Spleen (tissue), 11 donors: ENCODE results near the gene MEGF9. TPM values are rescaled to one million over a fixed set of nuclear protein-coding genes. Genes with fewer than 3 reads are reported as not detected.

Experiments
- DNase-seq: peaks from one replicate; pipeline ENCODE4 v3.0.0-alpha.2; 2020
- H3K27ac ChIP-seq, 8 donors: fragments of 200-600 bp; sonication (generic) in 7 of 8; 1 replicate in 4 of 8; 2 replicates in 4 of 8; pipeline versions ENCODE4 v1.5.0 to v1.8.0; 2016 to 2021; ENCODE audit warnings: inconsistent platforms in 4 of 8, mild to moderate bottlenecking in 4 of 8, moderate library complexity in 1 of 8
- H3K27me3 ChIP-seq, 7 donors: fragments of 200-600 bp; sonication (generic) in 6 of 7; replicated peaks in 1 of 7; 1 replicate in 4 of 7; 2 replicates in 3 of 7; pipeline versions ENCODE4 v1.5.0 to v1.8.0; 2016 to 2021; ENCODE audit warnings: inconsistent platforms in 3 of 7, mild to moderate bottlenecking in 1 of 7
- H3K36me3 ChIP-seq, 6 donors: fragments of 200-600 bp; sonication (generic) in 5 of 6; 1 replicate in 4 of 6; 2 replicates in 2 of 6; pipeline versions ENCODE4 v1.5.0 to v1.8.0; 2016 to 2021; ENCODE audit warnings: inconsistent platforms in 2 of 6
- H3K4me1 ChIP-seq, 6 donors: fragments of 200-600 bp; sonication (generic) in 5 of 6; 1 replicate in 3 of 6; 2 replicates in 3 of 6; pipeline versions ENCODE4 v1.5.0 to v1.8.0; 2016 to 2021; ENCODE audit warnings: inconsistent platforms in 3 of 6
- H3K4me3 ChIP-seq, 8 donors: fragments of 200-600 bp; sonication (generic) in 7 of 8; 1 replicate in 4 of 8; 2 replicates in 4 of 8; pipeline versions ENCODE4 v1.5.0 to v1.8.0; 2016 to 2021; ENCODE audit warnings: inconsistent platforms in 4 of 8, mild to moderate bottlenecking in 4 of 8, moderate library complexity in 2 of 8
- H3K9me3 ChIP-seq, 8 donors: fragments of 200-600 bp; sonication (generic) in 7 of 8; 1 replicate in 4 of 8; 2 replicates in 4 of 8; pipeline versions ENCODE4 v1.5.0 to v1.8.0; 2016 to 2021; ENCODE audit warnings: inconsistent platforms in 4 of 8
- POLR2A ChIP-seq, 3 donors: fragments of 450-650 bp; IDR thresholded peaks; one replicate each; pipeline ENCODE4 v1.5.1; 2017; ENCODE audit warnings: antibody characterized with exemption in 3 of 3, mild to moderate bottlenecking in 1 of 3
- POLR2AphosphoS5 ChIP-seq, 3 donors: sonication (generic); formaldehyde crosslinking; IDR thresholded peaks; one replicate each; pipeline ENCODE4 v1.5.1; 2017; ENCODE audit warnings: antibody characterized with exemption in 3 of 3
- WGBS, 5 donors: extraction: QIAGEN DNeasy Blood & Tissue Kit in 3 of 5; methylation state at CpG; one replicate each; pipeline versions ENCODE4 v1.1.5 to v1.1.7; 2013 to 2018; 5-methylcytosine and 5-hydroxymethylcytosine counted together
- intact Hi-C: fragments of 100-400 bp; cut with DNase I; formaldehyde crosslinking; loops from one replicate; pipeline ENCODE4 v1.15.0; 2023; ENCODE audit warnings: low total_unique reads
- polyA plus RNA-seq, 3 donors: library from polyadenylated mRNA; stranded (reverse); fragments of 200-250 nt; gene quantifications; one replicate each; pipeline ENCODE4 v1.2.1, GENCODE V29; 2013
- total RNA-seq, 7 donors: library from RNA; depleted of rRNA in 3 of 7; stranded (reverse); fragments of >200 nt in 3 of 7; fragmentation: NEBNext Ultra II Directional in 4 of 7; extraction: Animal tissue kit (Norgen Biotek cat#: 25700) in 4 of 7; gene quantifications; one replicate each; pipeline versions ENCODE4 v1.1.0 to v1.2.1, GENCODE V29; 2016 to 2021
- TF ChIP-seq, protein P1 (sequence below), 11 experiments: fragments of 200-600 bp in 7 of 11; fragments of 450-650 bp in 4 of 11; sonication (generic) in 4 of 11; IDR thresholded peaks in 8 of 11; conservative IDR thresholded peaks in 3 of 11; 1 replicate in 7 of 11; 2 replicates in 4 of 11; pipeline versions ENCODE4 v1.4.0 to v1.8.0; 2016 to 2021; ENCODE audit warnings: antibody characterized with exemption in 11 of 11, inconsistent platforms in 4 of 11, mild to moderate bottlenecking in 1 of 11
- donor health status: healthy with polysubstance abuse.
- donor health status: DM: no; HTN: no; CAD: no; lungs with moderate emphysema.
- donor health status: DM: no; HTN: no; CAD: no.
- donor health status: Bipolar disorder and iron deficiency.
- donor health status: healthy.
- donor health status: DM: no; HTN: no; CAD: no.
- donor health status: DM: yes; HTN: yes; CAD: no.

MEGF9 gene
- total and polyA plus RNA-seq, 10 donors: 2.2 to 57.3 (median 30.7) TPM

DNA sequence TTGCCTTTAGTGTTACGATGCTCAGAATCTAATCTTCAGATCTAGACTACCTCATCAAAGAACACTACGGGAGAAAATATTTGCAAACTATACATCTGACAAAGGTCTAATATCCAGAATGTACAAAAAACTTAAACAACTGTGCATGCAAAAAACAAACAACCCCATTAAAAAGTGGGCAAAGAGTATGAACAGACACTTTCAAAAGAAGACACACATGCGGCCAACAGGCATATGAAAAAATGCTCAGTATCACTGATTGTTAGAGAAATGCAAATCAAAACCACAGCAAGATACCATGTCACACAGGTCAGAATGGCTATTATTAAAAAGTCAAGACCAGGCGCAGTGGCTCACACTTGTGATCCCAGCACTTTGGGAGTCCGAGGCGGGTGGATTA lies 31.0 kb upstream of the MEGF9 start:
- no peak overlapping the region for H3K27ac ChIP-seq
- TF ChIP-seq, protein P1, sequence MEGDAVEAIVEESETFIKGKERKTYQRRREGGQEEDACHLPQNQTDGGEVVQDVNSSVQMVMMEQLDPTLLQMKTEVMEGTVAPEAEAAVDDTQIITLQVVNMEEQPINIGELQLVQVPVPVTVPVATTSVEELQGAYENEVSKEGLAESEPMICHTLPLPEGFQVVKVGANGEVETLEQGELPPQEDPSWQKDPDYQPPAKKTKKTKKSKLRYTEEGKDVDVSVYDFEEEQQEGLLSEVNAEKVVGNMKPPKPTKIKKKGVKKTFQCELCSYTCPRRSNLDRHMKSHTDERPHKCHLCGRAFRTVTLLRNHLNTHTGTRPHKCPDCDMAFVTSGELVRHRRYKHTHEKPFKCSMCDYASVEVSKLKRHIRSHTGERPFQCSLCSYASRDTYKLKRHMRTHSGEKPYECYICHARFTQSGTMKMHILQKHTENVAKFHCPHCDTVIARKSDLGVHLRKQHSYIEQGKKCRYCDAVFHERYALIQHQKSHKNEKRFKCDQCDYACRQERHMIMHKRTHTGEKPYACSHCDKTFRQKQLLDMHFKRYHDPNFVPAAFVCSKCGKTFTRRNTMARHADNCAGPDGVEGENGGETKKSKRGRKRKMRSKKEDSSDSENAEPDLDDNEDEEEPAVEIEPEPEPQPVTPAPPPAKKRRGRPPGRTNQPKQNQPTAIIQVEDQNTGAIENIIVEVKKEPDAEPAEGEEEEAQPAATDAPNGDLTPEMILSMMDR (IDR thresholded peaks at IDR 0.05 in 8 of 11, conservative IDR thresholded peaks at IDR 0.05 in 3 of 11): no peak
- TF ChIP-seq POLR2A (IDR thresholded peaks at IDR 0.05): no peak
- no peak for TF ChIP-seq POLR2AphosphoS5 (IDR thresholded peaks at IDR 0.05)
- 85 to 96% (median 92%) methylated on average over 6 of the region's 6 CpGs for WGBS, 5 donors

DNA sequence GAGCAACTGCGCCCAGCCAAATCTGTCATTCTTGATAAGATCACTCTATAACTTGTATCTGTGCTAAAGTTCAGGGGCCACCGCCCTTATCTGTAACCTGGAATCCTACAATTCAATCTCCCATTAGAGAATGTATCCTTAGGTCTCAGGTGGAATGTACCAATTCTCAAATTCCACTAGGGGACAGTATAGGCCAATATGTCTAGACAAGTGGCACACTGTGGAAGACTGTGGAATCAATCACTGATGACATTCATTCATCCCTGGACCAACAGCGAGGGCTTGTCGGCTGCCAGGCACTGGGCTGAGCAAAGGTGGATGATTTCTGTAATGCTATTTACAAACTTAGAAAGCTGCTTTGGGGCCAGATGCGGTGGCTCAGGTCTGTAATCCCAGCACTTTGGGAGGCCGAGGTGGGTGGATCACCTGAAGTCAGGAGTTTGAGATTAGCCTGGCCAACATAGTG lies 28.7 kb upstream of the MEGF9 start:
- no peak overlapping the region for H3K27ac ChIP-seq
- no peaks in the 10 kb centered on the region for H3K36me3 ChIP-seq
- H3K9me3 ChIP-seq: no peaks in the 10 kb centered on the region
- H3K27me3 ChIP-seq: no peaks in the 10 kb centered on the region
- no peak for TF ChIP-seq POLR2AphosphoS5 (IDR thresholded peaks at IDR 0.05)
- TF ChIP-seq, protein P1 (IDR thresholded peaks at IDR 0.05 in 8 of 11, conservative IDR thresholded peaks at IDR 0.05 in 3 of 11): peak in 8 of 11 experiments; percentile 21 to 70 (median 58)
- no peak for TF ChIP-seq POLR2A (IDR thresholded peaks at IDR 0.05)
- 83 to 94% (median 90%) methylated on average over 6 of the region's 6 CpGs for WGBS, 5 donors
- H3K4me1 ChIP-seq: peaks cover 0 to 27% (median 6%) of the 10 kb centered on the region in 6 donors
- no peak overlapping the region for H3K4me3 ChIP-seq
- intact Hi-C loops: no loop called here
- DNase-seq: no peak

More for the DNA sequence above, 31.0 kb upstream of the MEGF9 start:
- Histone ChIP-seq H3K36me3 (no peaks in the 10 kb centered on the region), H3K9me3 (no peaks in the 10 kb centered on the region), H3K4me1 (peaks cover 0 to 18% (median 4%) of the 10 kb centered on the region in 6 donors), H3K27me3 (no peaks in the 10 kb centered on the region), H3K4me3 (no peak overlapping the region)
- intact Hi-C loops: no loop called here
- DNase-seq: no peak

- Histone ChIP-seq H3K36me3 (no peaks in the 10 kb centered on the region), H3K27ac (peak overlapping the region in 2 of 8 donors; percentile 33 to 97), H3K27me3 (no peaks in the 10 kb centered on the region), H3K4me1 (peaks cover 0 to 33% (median 6%) of the 10 kb centered on the region in 6 donors), H3K4me3 (no peak overlapping the region), H3K9me3 (no peaks in the 10 kb centered on the region)
- intact Hi-C loops: no loop called here
- 91 to 97% (median 95%) methylated on average over 1 of the region's 1 CpG for WGBS, 5 donors
- DNase-seq: no peak
- TF ChIP-seq POLR2AphosphoS5 (IDR thresholded peaks at IDR 0.05) (no peak), POLR2A (IDR thresholded peaks at IDR 0.05) (no peak)
- TF ChIP-seq, protein P1 (IDR thresholded peaks at IDR 0.05 in 8 of 11, conservative IDR thresholded peaks at IDR 0.05 in 3 of 11): no peak
Measured at GRCh38 chr9:120741701-120742100, 27.4 kb upstream of the MEGF9 start.

DNA sequence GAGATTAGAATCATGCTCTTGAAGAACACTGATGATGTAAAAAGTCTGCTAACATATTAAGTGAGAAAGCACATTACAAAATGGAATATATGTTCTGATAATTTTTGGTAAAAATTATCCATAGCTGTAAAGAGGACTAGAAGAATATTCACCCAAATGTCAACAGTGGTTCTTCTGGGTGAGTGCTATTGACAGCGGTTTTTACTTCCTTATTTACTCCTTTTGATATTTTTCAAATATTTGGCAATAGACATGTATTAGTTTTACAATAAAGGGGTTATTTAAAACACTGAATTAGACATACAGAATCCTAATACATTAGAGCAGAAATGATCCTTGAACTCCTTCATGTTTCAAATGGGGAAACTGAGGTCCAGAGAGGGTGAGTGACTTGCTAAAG lies 26.9 kb upstream of the MEGF9 start:
- Histone ChIP-seq H3K4me3 (no peak overlapping the region), H3K36me3 (no peaks in the 10 kb centered on the region), H3K9me3 (no peaks in the 10 kb centered on the region), H3K27ac (peak overlapping the region in 2 of 8 donors; percentile 33 to 97), H3K4me1 (peaks cover 0 to 38% (median 8%) of the 10 kb centered on the region in 6 donors), H3K27me3 (no peaks in the 10 kb centered on the region)
- intact Hi-C loops: no loop called here
- 47 to 73% (median 61%) methylated on average over 1 of the region's 1 CpG for WGBS, 5 donors
- TF ChIP-seq, protein P1 (IDR thresholded peaks at IDR 0.05 in 8 of 11, conservative IDR thresholded peaks at IDR 0.05 in 3 of 11): no peak
- TF ChIP-seq POLR2AphosphoS5 (IDR thresholded peaks at IDR 0.05) (no peak), POLR2A (IDR thresholded peaks at IDR 0.05) (no peak)
- DNase-seq: no peak
